SK-N-SH treated with all-trans-retinoic acid at 6 μM for 48 hours (cell line): ENCODE measurements around the gene XCR1.
"Not testable (repeated sequence)": the region's sequence is repeated elsewhere in the genome, so short reads cannot be mapped to it uniquely, and the experiment has no call there.

Experiments
- ATAC-seq: fragments of 200-7000 bp; cut with Tn5 transposase; 3 replicates; pipeline ENCODE4 v1.9.1; 2020; ENCODE audit warnings: mild to moderate bottlenecking, moderate library complexity
- ARNTL ChIP-seq: fragments of 450-650 bp; formaldehyde crosslinking; IDR thresholded peaks from 2 replicates; pipeline ENCODE4 v1.5.0; 2020; ENCODE audit warnings: low read depth, mild to moderate bottlenecking, moderate library complexity, borderline replicate concordance
- BACH2 ChIP-seq: fragments of 250-450 bp; sonication (Bioruptor Pico); IDR thresholded peaks from 2 replicates; pipeline ENCODE4 v1.9.0; 2021; ENCODE audit warnings: mild to moderate bottlenecking, borderline replicate concordance
- CREB5 ChIP-seq: fragments of 250-450 bp; sonication (Bioruptor Pico); IDR thresholded peaks from 2 replicates; pipeline ENCODE4 v1.5.1; 2020; ENCODE audit warnings: low read depth, mild to moderate bottlenecking, moderate library complexity
- CSDC2 ChIP-seq: fragments of 250-450 bp; sonication (Bioruptor Pico); IDR thresholded peaks from 2 replicates; pipeline ENCODE4 v1.5.0; 2020; ENCODE audit warnings: mild to moderate bottlenecking, moderate library complexity
- CSRNP3 ChIP-seq: fragments of 250-450 bp; sonication (Bioruptor Pico); IDR thresholded peaks from 2 replicates; pipeline ENCODE4 v1.5.1; 2021; ENCODE audit warnings: mild to moderate bottlenecking, moderate library complexity
- ESRRG ChIP-seq: fragments of 250-450 bp; sonication (Bioruptor Pico); IDR thresholded peaks from 2 replicates; pipeline ENCODE4 v1.6.1; 2021; ENCODE audit warnings: mild to moderate bottlenecking
- GLIS3 ChIP-seq: fragments of 250-450 bp; sonication (Bioruptor Pico); IDR thresholded peaks from 2 replicates; pipeline ENCODE4 v1.5.0; 2020; ENCODE audit warnings: mild to moderate bottlenecking, moderate library complexity
- ISL1 ChIP-seq: fragments of 250-450 bp; sonication (Bioruptor Pico); IDR thresholded peaks from 2 replicates; pipeline ENCODE4 v2.1.2; 2022; ENCODE audit warnings: mild to moderate bottlenecking, moderate library complexity
- OSR1 ChIP-seq: fragments of 250-450 bp; sonication (Bioruptor Pico); IDR thresholded peaks from 2 replicates; pipeline ENCODE4 v1.8.0; 2022; ENCODE audit warnings: moderate library complexity, mild to moderate bottlenecking, inconsistent platforms
- POU6F1 ChIP-seq: fragments of 250-450 bp; sonication (Bioruptor Pico); IDR thresholded peaks from 2 replicates; pipeline ENCODE4 v1.8.0; 2021; ENCODE audit warnings: low read depth, mild to moderate bottlenecking, moderate library complexity, borderline replicate concordance
- PPARA ChIP-seq: fragments of 250-450 bp; sonication (Bioruptor Pico); IDR thresholded peaks from 2 replicates; pipeline ENCODE4 v1.5.0; 2020; ENCODE audit warnings: mild to moderate bottlenecking, borderline replicate concordance
- SNAI2 ChIP-seq: fragments of 250-450 bp; sonication (Bioruptor Pico); IDR thresholded peaks from 2 replicates; pipeline ENCODE4 v1.5.0; 2020; ENCODE audit warnings: mild to moderate bottlenecking, moderate library complexity
- TCF4 ChIP-seq: fragments of 250-450 bp; sonication (Bioruptor Pico); IDR thresholded peaks from 2 replicates; pipeline ENCODE4 v1.8.0; 2021; ENCODE audit warnings: mild to moderate bottlenecking, moderate library complexity, borderline replicate concordance
- TSHZ2 ChIP-seq: fragments of 250-450 bp; sonication (Bioruptor Pico); IDR thresholded peaks from 2 replicates; pipeline ENCODE4 v1.5.0; 2020; ENCODE audit warnings: mild to moderate bottlenecking, moderate library complexity
- ZC3H10 ChIP-seq: fragments of 250-450 bp; sonication (Bioruptor Pico); IDR thresholded peaks from 2 replicates; pipeline ENCODE4 v1.5.1; 2021; ENCODE audit warnings: mild to moderate bottlenecking, moderate library complexity
- ZFP3 ChIP-seq: fragments of 250-450 bp; sonication (Bioruptor Pico); IDR thresholded peaks from 2 replicates; pipeline ENCODE4 v1.5.0; 2020; ENCODE audit warnings: mild to moderate bottlenecking, moderate library complexity
- ZNF565 ChIP-seq: fragments of 450-650 bp; formaldehyde crosslinking; conservative IDR thresholded peaks from 2 replicates; pipeline ENCODE4 v1.5.0; 2020; ENCODE audit warnings: low read depth, mild to moderate bottlenecking, moderate library complexity
- ZNF70 ChIP-seq: fragments of 450-650 bp; formaldehyde crosslinking; IDR thresholded peaks from 2 replicates; pipeline ENCODE4 v1.5.0; 2020; ENCODE audit warnings: mild to moderate bottlenecking, moderate library complexity
- ZNF8 ChIP-seq: fragments of 450-650 bp; formaldehyde crosslinking; IDR thresholded peaks from 2 replicates; pipeline ENCODE4 v1.5.0; 2020; ENCODE audit warnings: mild to moderate bottlenecking, moderate library complexity

XCR1 gene

GRCh38 chr3:46001178-46001577 lies 26.1 kb downstream of the XCR1 start:
- TF ChIP-seq SNAI2 (no peak), ZFP3 (CRISPR knock-in tag) (no peak), OSR1 (CRISPR knock-in tag) (no peak), BACH2 (CRISPR knock-in tag) (no peak), ZC3H10 (CRISPR knock-in tag) (no peak), GLIS3 (CRISPR knock-in tag) (no peak), PPARA (CRISPR knock-in tag) (no peak), CSRNP3 (CRISPR knock-in tag) (no peak), TCF4 (CRISPR knock-in tag) (no peak), CSDC2 (CRISPR knock-in tag) (no peak)
- TF ChIP-seq, all 23 proteins: peak for 0

GRCh38 chr3:45997942-45998341 lies 29.3 kb downstream of the XCR1 start:
- TF ChIP-seq ZNF70 (CRISPR knock-in tag) (no peak), ESRRG (CRISPR knock-in tag) (no peak), ZC3H10 (CRISPR knock-in tag) (no peak), OSR1 (CRISPR knock-in tag) (no peak), ZNF565 (CRISPR knock-in tag) (no peak), CSRNP3 (CRISPR knock-in tag) (no peak), TSHZ2 (CRISPR knock-in tag) (no peak), ISL1 (CRISPR knock-in tag) (no peak), POU6F1 (CRISPR knock-in tag) (no peak), ARNTL (CRISPR knock-in tag) (no peak), ZFP3 (CRISPR knock-in tag) (no peak), ZNF8 (no peak), CREB5 (CRISPR knock-in tag) (no peak)
- ATAC-seq, result no peak

More at GRCh38 chr3:46001178-46001577, 26.1 kb downstream of the XCR1 start:
- ATAC-seq, result no peak

- ATAC-seq, result not testable (repeated sequence)
Observed at GRCh38 chr3:45997499-45997898, 29.8 kb downstream of the XCR1 start.
